Measurements from ENCODE around the gene PDE4C. TPM values are rescaled to one million over a fixed set of nuclear protein-coding genes. Genes with fewer than 3 reads are reported as not detected.

PDE4C gene
- total and polyA plus RNA-seq, 9 of the 15 experiments (the other 6 are each of a cell fraction or from before 2014, with no cell fraction given), result 0.04 to 0.91 (median 0.20) TPM; not detected in 1

- H3K9me1 ChIP-seq (ENCODE audit: control insufficient read depth, insufficient read depth, low read length), result no peaks in the 10 kb centered on the region
- peaks cover 38% of the 10 kb centered on the region; the same call in 1 of the 3 replicates for H3K36me3 ChIP-seq (ENCODE audit: control insufficient read depth, insufficient read depth, low read length)
- peaks cover 12 to 42% of the 10 kb centered on the region in 2 experiments; a peak in 4 of 5 replicates for H3K4me1 ChIP-seq (replicated peaks in 1 of 2; ENCODE audit: control insufficient read depth in 2 of 2, insufficient read depth in 2 of 2, low read length in 2 of 2)
- intact Hi-C loops (cut with micrococcal nuclease), result loop anchor here (5.0 kb wide), 1 partner anchor 214 kb away; the partner anchor contains the start of gene SSBP4
- peaks cover 25% of the 10 kb centered on the region for H3K79me2 ChIP-seq (ENCODE audit: control insufficient read depth, insufficient read depth, low read length)
- BruUV-seq (replicated peaks), result no TSS peak
- in situ Hi-C loops (cut with MboI), result no loop called here
- peak overlapping the region; percentile 64 for H3K4me3 ChIP-seq
- DNase-seq (ENCODE audit: extremely low read depth in 1 of 4, low spot score in 3 of 4), result peak; percentile 46 to 69 (median 51)
- no peaks in the 10 kb centered on the region; the same call in 1 of the 2 replicates for H4K20me1 ChIP-seq (replicated peaks; ENCODE audit: control insufficient read depth, insufficient read depth, low read length)
- POLR2A ChIA-PET, result interaction anchor here (0.5 to 3.5 kb wide), 4 partner anchors 21 to 185 kb away, joined by 3 to 13 read pairs (median 5); no protein-coding TSS in a partner anchor
- no peak overlapping the region for H3K27ac ChIP-seq (ENCODE audit: extremely low read depth, low read depth, low read length)
- peak; percentile 1; the same call in 1 of the 3 replicates for ATAC-seq
- H3K4me2 ChIP-seq (ENCODE audit: insufficient read depth, low read length), result peak overlapping the region; percentile 97
- H3K9me3 ChIP-seq (replicated peaks; ENCODE audit: control insufficient read depth, insufficient read depth, low read depth, low read length), result no peaks in the 10 kb centered on the region
- CTCF ChIA-PET (ENCODE audit: low intra/inter-chr PET ratio), result interaction anchor here (0.6 to 0.8 kb wide), 4 partner anchors 31 to 125 kb away, joined by 3 to 6 read pairs (median 4); no protein-coding TSS in a partner anchor
- peak; percentile 23 for FAIRE-seq
- no peaks in the 10 kb centered on the region for H3K27me3 ChIP-seq (ENCODE audit: control insufficient read depth in 2 of 2, insufficient read depth in 2 of 2, low read length in 2 of 2)
- 5% methylated on average over 32 of the region's 32 CpGs for WGBS (ENCODE audit: insufficient coverage, low coverage, missing lambda C conversion rate)
- H3K9ac ChIP-seq (ENCODE audit: insufficient read depth in 1 of 2, low read depth in 2 of 2, low read length in 2 of 2), result peak overlapping the region; percentile 31 to 91
- peak overlapping the region; percentile 94 for H2AFZ ChIP-seq (ENCODE audit: low read depth, low read length)
- TF ChIP-seq PBX2 (CRISPR knock-in tag; IDR thresholded peaks at IDR 0.05; ENCODE audit: low read depth), result no peak
- peak; percentile 42; the same call in 1 of the 2 replicates for TF ChIP-seq PBX2 (tag; conservative IDR thresholded peaks at IDR 0.05; ENCODE audit: low read depth)
- TF ChIP-seq ZNF668 (CRISPR knock-in tag; IDR thresholded peaks at IDR 0.05), result 0 out of 2 replicates have a peak, but pooled peaks have one; percentile 41
- TF ChIP-seq RB1 (IDR thresholded peaks at IDR 0.05; ENCODE audit: low read depth), result peak; percentile 67; the same call in 1 of the 2 replicates
- no peak for TF ChIP-seq GTF2E2 (tag; IDR thresholded peaks at IDR 0.05)
- peak; percentile 86 for TF ChIP-seq MEIS2 (IDR thresholded peaks at IDR 0.05; ENCODE audit: partially characterized antibody)
- peak in 1 of 2 experiments; percentile 47; a peak in 1 of 4 replicates for TF ChIP-seq HDAC1 (IDR thresholded peaks at IDR 0.05)
- TF ChIP-seq CREM (IDR thresholded peaks at IDR 0.05; ENCODE audit: low read depth), result 0 out of 2 replicates have a peak, but pooled peaks have one; percentile 2
- peak; percentile 62; the same call in 1 of the 2 replicates for TF ChIP-seq USF2 (CRISPR knock-in tag; IDR thresholded peaks at IDR 0.05)
- TF ChIP-seq ZFX (CRISPR knock-in tag; IDR thresholded peaks at IDR 0.05), result peak; percentile 72
- peak; percentile 46; the same call in 1 of the 2 replicates for TF ChIP-seq HMGXB4 (CRISPR knock-in tag; IDR thresholded peaks at IDR 0.05)
- no peak for TF ChIP-seq ETV1 (tag; conservative IDR thresholded peaks at IDR 0.05; ENCODE audit: low read depth)
These were observed 23.3 kb downstream of the PDE4C start for GRCh38 chr19:18202778-18203407.
